GM21723 (cell line): ENCODE data around the gene ZBTB20.

Experiments used
- ATAC-seq: cut with Tn5 transposase; IDR thresholded peaks from one replicate; pipeline ENCODE4 v1.9.1; 2021; ENCODE audit warnings: mild to moderate bottlenecking, moderate library complexity; ENCODE audit not compliant: unreplicated experiment

Gene ZBTB20

GRCh38 chr3:114506591-114507300, 640.3 kb downstream of the ZBTB20 start:
- ATAC-seq = no peak

GRCh38 chr3:114504941-114505628, 642.0 kb downstream of the ZBTB20 start:
- ATAC-seq = no peak

- ATAC-seq = no peak
Observed at GRCh38 chr3:114502204-114502603, 644.9 kb downstream of the ZBTB20 start.

GRCh38 chr3:114499976-114500375, 647.1 kb downstream of the ZBTB20 start:
- peak; percentile 74 for ATAC-seq

- no peak for ATAC-seq
Observed at GRCh38 chr3:114498539-114499370, 648.3 kb downstream of the ZBTB20 start.

- ATAC-seq = no peak
Observed at GRCh38 chr3:114496874-114497273, 650.2 kb downstream of the ZBTB20 start.

- ATAC-seq = no peak
Observed at GRCh38 chr3:114496466-114496865, 650.6 kb downstream of the ZBTB20 start.

GRCh38 chr3:114496021-114496434, 651.1 kb downstream of the ZBTB20 start:
- ATAC-seq = no peak

GRCh38 chr3:114494498-114494897, 652.6 kb downstream of the ZBTB20 start:
- ATAC-seq = no peak

GRCh38 chr3:114490829-114491228, 656.3 kb downstream of the ZBTB20 start:
- no peak for ATAC-seq

GRCh38 chr3:114487502-114487901, 659.6 kb downstream of the ZBTB20 start:
- ATAC-seq = no peak

GRCh38 chr3:114484919-114485318, 662.2 kb downstream of the ZBTB20 start:
- ATAC-seq = no peak

- ATAC-seq = no peak
Observed at GRCh38 chr3:114481113-114481512, 666.0 kb downstream of the ZBTB20 start.

- no peak for ATAC-seq
Observed at GRCh38 chr3:114480442-114480841, 666.6 kb downstream of the ZBTB20 start.

GRCh38 chr3:114478801-114479200, 668.3 kb downstream of the ZBTB20 start:
- no peak for ATAC-seq

- ATAC-seq = no peak
Observed at GRCh38 chr3:114476511-114476910, 670.6 kb downstream of the ZBTB20 start.

GRCh38 chr3:114471478-114471877, 675.6 kb downstream of the ZBTB20 start:
- no peak for ATAC-seq

- ATAC-seq = no peak
Observed at GRCh38 chr3:114469070-114469469, 678.0 kb downstream of the ZBTB20 start.

- ATAC-seq = no peak
Observed at GRCh38 chr3:114466816-114467215, 680.3 kb downstream of the ZBTB20 start.

GRCh38 chr3:114466251-114466650, 680.8 kb downstream of the ZBTB20 start:
- no peak for ATAC-seq

- peak; percentile 88 for ATAC-seq
Observed at GRCh38 chr3:114464548-114464947, 682.5 kb downstream of the ZBTB20 start.

- no peak for ATAC-seq
Observed at GRCh38 chr3:114462750-114463149, 684.3 kb downstream of the ZBTB20 start.
